Measurements from ENCODE around the gene XIST. TPM values are rescaled to one million over a fixed set of nuclear protein-coding genes. Genes with fewer than 3 reads are reported as not detected.
"Not testable (repeated sequence)": the region's sequence is repeated elsewhere in the genome, so short reads cannot be mapped to it uniquely, and the experiment has no call there.

Gene XIST
- 88.5 and 115 TPM in 2 replicates for total RNA-seq

DNA sequence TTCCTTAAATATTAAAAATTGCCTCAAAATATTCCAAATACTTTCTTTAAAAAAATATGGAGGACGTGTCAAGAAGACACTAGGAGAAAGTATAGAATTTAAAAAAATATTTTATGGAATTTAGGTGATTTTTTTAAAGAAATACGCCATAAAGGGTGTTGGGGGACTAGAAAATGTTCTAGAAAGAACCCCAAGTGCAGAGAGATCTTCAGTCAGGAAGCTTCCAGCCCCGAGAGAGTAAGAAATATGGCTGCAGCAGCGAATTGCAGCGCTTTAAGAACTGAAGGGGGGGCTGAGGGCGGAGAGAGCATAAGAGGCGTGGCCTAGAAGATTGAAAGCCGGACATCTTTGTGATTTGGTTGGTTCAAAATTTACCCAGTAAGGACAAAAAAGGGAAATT, at the start of gene XIST:
TSS of gene XIST (minus strand) at position 248 of the 400 bp plus-strand sequence.
- peak; percentile 70 for DNase-seq (ENCODE audit: low read depth)
- peak within 1 kb of the TSS; percentile 62 for H3K4me3 ChIP-seq (ENCODE audit: low read depth, low read length)
- no peak for TF ChIP-seq CTCF (IDR thresholded peaks at IDR 0.05; ENCODE audit: insufficient read depth, low read depth, low read length)

DNA sequence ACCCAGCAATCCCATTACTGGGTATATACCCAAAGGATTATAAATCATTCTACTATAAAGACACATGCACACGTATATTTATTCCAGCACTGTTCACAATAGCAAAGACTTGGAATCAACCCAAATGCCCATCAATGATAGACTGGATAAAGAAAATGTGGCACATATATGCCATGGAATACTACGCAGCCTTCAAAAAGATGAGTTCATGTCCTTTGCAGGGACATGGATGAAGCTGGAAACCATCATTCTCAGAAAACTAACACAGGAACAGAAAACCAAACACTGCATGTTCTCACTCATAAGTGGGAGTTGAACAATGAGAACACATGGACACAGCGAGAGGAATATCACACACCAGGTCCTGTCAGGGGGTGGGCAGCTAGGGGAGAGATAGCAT, 45.8 kb upstream of the XIST start:
- DNase-seq (ENCODE audit: low read depth); H3K4me3 ChIP-seq (ENCODE audit: low read depth, low read length): not testable (repeated sequence)

GRCh38 chrX:73892515-73893090, 40.1 kb upstream of the XIST start:
- not testable (repeated sequence) for H3K4me3 ChIP-seq (ENCODE audit: low read depth, low read length)

DNA sequence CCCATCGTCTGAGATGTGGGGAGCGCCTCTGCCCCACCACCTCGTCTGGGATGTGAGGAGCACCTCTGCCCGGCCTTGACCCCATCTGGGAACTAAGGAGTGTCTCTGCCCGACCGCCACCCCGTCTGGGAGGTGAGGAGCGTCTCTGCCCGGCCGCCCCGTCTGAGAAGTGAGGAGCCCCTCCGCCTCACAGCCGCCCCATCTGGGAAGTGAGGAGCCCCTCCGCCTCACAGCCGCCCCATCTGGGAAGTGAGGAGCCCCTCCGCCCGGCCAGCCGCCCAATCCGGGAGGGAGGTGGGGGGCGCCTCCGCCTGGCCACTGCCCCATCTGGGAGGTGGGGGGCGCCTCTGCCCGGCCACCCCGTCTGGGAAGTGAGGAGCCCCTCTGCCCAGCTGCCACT, 29.7 kb upstream of the XIST start:
- not testable (repeated sequence) for DNase-seq (ENCODE audit: low read depth); H3K4me3 ChIP-seq (ENCODE audit: low read depth, low read length)

More at GRCh38 chrX:73892515-73893090, 40.1 kb upstream of the XIST start:
- DNase-seq (ENCODE audit: low read depth) = not testable (repeated sequence)

GRCh38 chrX:73877687-73878086, 25.2 kb upstream of the XIST start:
- no peak for DNase-seq (ENCODE audit: low read depth)
- no peak for TF ChIP-seq CTCF (IDR thresholded peaks at IDR 0.05; ENCODE audit: insufficient read depth, low read depth, low read length)
- H3K4me3 ChIP-seq (ENCODE audit: low read depth, low read length) = no peak overlapping the region

- no peak for DNase-seq (ENCODE audit: low read depth)
- no peak overlapping the region for H3K4me3 ChIP-seq (ENCODE audit: low read depth, low read length)
- TF ChIP-seq CTCF (IDR thresholded peaks at IDR 0.05; ENCODE audit: insufficient read depth, low read depth, low read length) = no peak
These were observed 24.4 kb upstream of the XIST start for GRCh38 chrX:73876911-73877310.

DNA sequence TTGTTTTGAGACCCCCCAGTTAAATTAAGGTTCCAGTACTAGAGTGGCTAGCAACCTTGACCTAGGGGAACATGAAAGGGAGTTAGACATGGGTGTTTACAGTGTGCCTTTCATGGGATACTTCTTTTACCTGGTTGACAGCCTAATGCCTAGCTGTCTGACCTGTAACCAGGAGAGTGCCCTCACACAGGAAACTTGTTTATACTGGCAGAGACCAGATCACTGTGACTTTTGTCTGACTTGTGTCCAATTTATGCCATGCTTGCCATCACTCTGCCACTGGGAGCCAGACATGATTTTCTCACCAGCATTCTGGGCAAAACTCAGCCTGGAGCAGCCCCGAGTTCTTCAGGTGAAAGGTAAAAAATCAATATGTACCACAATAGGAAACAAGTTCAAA, 16.4 kb upstream of the XIST start:
- no peak for DNase-seq (ENCODE audit: low read depth)
- H3K4me3 ChIP-seq (ENCODE audit: low read depth, low read length) = no peak overlapping the region
- TF ChIP-seq CTCF (IDR thresholded peaks at IDR 0.05; ENCODE audit: insufficient read depth, low read depth, low read length) = no peak

DNA sequence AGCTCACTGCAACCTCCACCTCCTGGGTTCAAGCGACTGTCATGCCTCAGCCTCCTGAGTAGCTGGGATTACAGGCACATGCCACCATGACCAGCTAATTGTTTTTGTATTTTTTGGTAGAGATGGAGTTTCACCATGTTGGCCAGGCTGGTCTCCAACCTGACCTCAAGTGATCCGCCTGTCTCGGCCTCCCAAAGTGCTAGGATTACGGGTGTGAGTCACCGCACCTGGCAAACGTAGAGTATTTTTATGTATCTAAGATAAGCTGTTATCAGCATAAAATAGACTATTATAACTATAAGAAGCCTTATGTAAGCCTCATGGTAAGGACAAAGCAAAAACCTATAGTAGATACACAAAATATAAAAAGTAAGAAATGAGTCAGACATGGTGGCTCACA, 14.6 kb upstream of the XIST start:
- H3K4me3 ChIP-seq (ENCODE audit: low read depth, low read length) = no peak overlapping the region
- no peak for DNase-seq (ENCODE audit: low read depth)
- no peak for TF ChIP-seq CTCF (IDR thresholded peaks at IDR 0.05; ENCODE audit: insufficient read depth, low read depth, low read length)
